ENCODE data around the gene C1orf159. TPM values are rescaled to one million over a fixed set of nuclear protein-coding genes. Genes with fewer than 3 reads are reported as not detected.
A peak's percentile ranks its signal among the peaks of the same experiment; 100 is the strongest.

C1orf159 gene
- total and polyA plus RNA-seq, 12 donors = 0.55 to 54.3 (median 11.3) TPM

DNA sequence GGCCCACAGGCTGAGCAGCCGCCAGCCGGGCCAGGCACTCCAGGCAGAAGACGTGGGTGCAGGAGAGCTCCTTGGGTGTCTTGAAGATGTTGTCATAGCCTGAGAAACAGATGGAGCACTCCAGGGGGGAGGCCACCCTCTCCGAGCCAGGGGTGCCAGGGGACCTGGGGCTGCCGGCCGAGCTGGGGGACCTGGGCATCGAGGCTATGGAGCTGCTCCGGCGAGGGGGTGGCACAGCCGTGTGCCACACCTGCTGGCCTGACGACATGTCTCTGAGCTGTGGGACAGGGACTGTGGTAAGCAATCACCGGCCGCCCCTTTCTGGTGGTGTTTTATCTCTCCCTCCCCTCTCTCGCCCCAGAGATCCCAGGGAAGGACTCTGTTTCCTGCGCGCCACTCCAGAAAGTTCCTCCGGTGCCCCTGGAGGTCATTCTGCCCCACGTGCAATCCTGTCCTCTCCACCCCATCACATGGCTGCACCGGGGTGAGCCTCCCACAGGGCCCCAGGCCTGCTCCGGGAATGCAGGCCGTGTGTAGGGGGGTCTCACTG is 43.5 kb downstream of the C1orf159 start:
- H3K9me3 ChIP-seq (replicated peaks in 1 of 3) = no peaks in the 10 kb centered on the region
- intact Hi-C loops (cut with DNase I) = no loop called here
- TF ChIP-seq, protein P1, sequence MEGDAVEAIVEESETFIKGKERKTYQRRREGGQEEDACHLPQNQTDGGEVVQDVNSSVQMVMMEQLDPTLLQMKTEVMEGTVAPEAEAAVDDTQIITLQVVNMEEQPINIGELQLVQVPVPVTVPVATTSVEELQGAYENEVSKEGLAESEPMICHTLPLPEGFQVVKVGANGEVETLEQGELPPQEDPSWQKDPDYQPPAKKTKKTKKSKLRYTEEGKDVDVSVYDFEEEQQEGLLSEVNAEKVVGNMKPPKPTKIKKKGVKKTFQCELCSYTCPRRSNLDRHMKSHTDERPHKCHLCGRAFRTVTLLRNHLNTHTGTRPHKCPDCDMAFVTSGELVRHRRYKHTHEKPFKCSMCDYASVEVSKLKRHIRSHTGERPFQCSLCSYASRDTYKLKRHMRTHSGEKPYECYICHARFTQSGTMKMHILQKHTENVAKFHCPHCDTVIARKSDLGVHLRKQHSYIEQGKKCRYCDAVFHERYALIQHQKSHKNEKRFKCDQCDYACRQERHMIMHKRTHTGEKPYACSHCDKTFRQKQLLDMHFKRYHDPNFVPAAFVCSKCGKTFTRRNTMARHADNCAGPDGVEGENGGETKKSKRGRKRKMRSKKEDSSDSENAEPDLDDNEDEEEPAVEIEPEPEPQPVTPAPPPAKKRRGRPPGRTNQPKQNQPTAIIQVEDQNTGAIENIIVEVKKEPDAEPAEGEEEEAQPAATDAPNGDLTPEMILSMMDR (IDR thresholded peaks at IDR 0.05) = no peak
- TF ChIP-seq POLR2A (IDR thresholded peaks at IDR 0.05) = no peak
- peaks cover 3 to 5% of the 10 kb centered on the region in 2 donors for H3K4me1 ChIP-seq (replicated peaks in 1 of 2)
- peaks cover 26% of the 10 kb centered on the region for H3K27me3 ChIP-seq
- no peaks in the 10 kb centered on the region for H3K36me3 ChIP-seq (replicated peaks in 1 of 2)
- no peak overlapping the region for H3K4me3 ChIP-seq
- DNase-seq = no peak
- 44 to 74% (median 73%) methylated on average over 8 to 21 of the region's 21 CpGs for WGBS, 4 donors
- no peak overlapping the region for H3K27ac ChIP-seq

DNA sequence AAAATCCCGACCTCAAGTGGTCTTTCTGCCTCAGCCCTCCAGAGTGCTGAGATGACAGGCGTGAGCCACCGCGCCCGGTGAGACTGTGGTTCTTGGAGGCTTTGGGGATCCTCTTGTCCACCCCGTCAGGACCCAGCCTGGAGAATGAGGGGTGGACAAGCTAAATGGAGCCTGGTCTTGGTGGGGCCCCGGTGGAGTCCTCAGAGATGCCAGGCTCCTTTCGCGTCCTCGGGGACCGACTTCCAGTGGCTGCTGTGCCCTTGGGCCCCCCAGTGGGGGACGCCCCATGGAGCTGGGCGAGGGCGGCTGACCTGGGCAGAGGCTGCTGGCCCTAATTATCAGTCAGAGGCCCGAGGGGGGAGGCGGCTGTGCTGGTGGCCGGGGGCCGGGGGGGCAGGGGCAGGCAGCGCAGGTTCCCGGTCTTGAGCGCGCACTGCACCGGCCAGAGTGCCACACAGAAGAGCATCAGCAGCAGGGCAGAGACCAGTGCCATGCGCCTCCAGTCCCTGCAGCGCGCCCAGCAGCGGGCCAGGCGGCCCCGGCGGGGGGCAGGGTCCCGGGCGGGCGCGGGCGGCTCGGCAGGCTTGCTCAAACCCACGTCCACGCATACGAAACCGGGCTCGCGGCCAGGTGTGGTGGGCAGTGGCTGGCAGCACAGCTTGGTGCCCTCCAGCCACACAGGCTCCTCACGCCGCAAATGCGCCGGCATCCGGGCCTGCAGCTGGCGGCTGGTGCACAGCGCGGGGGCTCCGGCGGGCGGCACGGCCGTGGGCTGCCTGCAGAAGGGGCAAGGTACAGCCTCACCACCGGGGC is 44.2 kb downstream of the C1orf159 start:
- no peaks in the 10 kb centered on the region for H3K9me3 ChIP-seq (replicated peaks in 1 of 3)
- intact Hi-C loops (cut with DNase I) = no loop called here

DNA sequence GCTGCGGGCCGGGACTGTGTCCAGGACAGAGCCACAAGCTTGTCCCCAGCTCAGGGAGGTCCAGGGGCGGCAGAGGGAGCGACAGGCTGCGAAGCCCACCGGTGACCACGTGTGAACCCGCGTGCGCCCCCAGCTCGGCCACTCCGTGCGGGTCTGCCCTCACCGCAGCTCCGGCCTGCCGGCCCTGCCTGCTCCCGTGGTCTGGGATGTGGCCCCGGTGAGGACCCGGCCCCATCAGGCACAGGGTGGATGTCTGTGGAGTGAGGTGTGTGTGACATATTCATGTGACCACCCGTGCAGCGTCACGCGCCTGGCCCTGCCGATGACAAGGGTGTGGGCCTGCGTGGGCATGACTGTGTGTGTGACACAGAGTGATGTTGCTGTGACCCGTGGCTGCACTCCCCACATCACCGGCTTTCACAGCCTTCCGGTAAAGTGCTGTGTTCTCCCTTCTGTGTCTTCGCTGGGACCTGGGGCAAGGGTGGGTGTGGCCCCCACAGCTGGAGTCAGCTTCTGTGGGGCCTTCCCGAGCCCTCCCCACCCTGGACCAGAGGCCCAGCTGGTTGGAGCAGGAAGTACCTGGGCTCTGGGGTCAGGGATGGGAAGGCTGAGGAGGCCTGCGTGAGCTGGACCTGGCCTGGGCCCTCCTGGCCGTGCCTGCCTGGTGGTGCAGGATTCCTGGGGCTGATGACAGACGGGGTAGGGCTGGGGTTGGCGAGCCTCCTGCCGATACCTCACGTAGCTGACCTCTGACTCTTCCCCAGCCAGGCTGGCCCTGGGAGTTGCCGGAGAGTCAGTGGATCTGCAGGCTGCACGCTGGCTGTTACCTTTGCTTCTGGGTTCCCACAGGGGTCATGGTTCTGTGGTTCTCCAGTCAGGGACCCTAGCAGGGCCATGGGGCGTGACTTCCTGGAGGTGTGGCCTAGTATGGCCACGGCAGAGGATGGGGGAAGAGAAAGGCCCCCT is 45.9 kb downstream of the C1orf159 start:
- Histone ChIP-seq H3K4me3 (peak overlapping the region in 1 of 4 donors; percentile 45), H3K9me3 (replicated peaks in 1 of 3) (no peaks in the 10 kb centered on the region), H3K27me3 (peaks cover 27% of the 10 kb centered on the region), H3K4me1 (replicated peaks in 1 of 2) (peaks cover 3 to 5% of the 10 kb centered on the region in 2 donors), H3K27ac (no peak overlapping the region), H3K36me3 (replicated peaks in 1 of 2) (no peaks in the 10 kb centered on the region)
- no peak for DNase-seq
- 50 to 68% (median 61%) methylated on average over 9 to 40 of the region's 40 CpGs for WGBS, 4 donors
- no peak for TF ChIP-seq POLR2A (IDR thresholded peaks at IDR 0.05)
- TF ChIP-seq, protein P1 (IDR thresholded peaks at IDR 0.05) = no peak
- intact Hi-C loops (cut with DNase I) = no loop called here

More for the DNA sequence above, 44.2 kb downstream of the C1orf159 start:
- Histone ChIP-seq H3K4me1 (replicated peaks in 1 of 2) (peaks cover 3 to 5% of the 10 kb centered on the region in 2 donors), H3K36me3 (replicated peaks in 1 of 2) (no peaks in the 10 kb centered on the region), H3K27ac (no peak overlapping the region), H3K4me3 (no peak overlapping the region), H3K27me3 (peaks cover 31% of the 10 kb centered on the region)
- 81 to 89% (median 84%) methylated on average over 16 to 56 of the region's 56 CpGs for WGBS, 4 donors
- no peak for DNase-seq
- TF ChIP-seq, protein P1 (IDR thresholded peaks at IDR 0.05) = no peak
- TF ChIP-seq POLR2A (IDR thresholded peaks at IDR 0.05) = no peak
